Tibial artery (tissue), 4 donors: Measurements from ENCODE around the gene ACTN4.
"Not testable (repeated sequence)": the region's sequence is repeated elsewhere in the genome, so short reads cannot be mapped to it uniquely, and the experiment has no call there.

Source experiments
- DNase-seq, 2 donors: peaks; one replicate each; pipeline ENCODE4 v3.0.0-alpha.2; 2019
- H3K27ac ChIP-seq, 2 donors: fragments of 200-600 bp; sonication (generic) in 1 of 2; 1 replicate in 1 of 2; 2 replicates in 1 of 2; pipeline ENCODE4 v1.5.1; 2018 to 2019; ENCODE audit warnings: mild to moderate bottlenecking in 1 of 2
- H3K27me3 ChIP-seq, 2 donors: fragments of 200-600 bp; sonication (generic) in 1 of 2; one replicate each; pipeline versions ENCODE4 v1.5.1 to v1.6.0; 2016 to 2019
- H3K36me3 ChIP-seq, 3 donors: fragments of 200-600 bp; sonication (generic) in 2 of 3; one replicate each; pipeline ENCODE4 v1.5.1; 2016 to 2019; ENCODE audit warnings: mild to moderate bottlenecking in 2 of 3
- H3K4me1 ChIP-seq, 4 donors: fragments of 200-600 bp; sonication (generic) in 2 of 4; 1 replicate in 3 of 4; 2 replicates in 1 of 4; pipeline ENCODE4 v1.5.1; 2016 to 2019
- H3K4me3 ChIP-seq, 2 donors: fragments of 200-600 bp; sonication (generic) in 1 of 2; 1 replicate in 1 of 2; 2 replicates in 1 of 2; pipeline ENCODE4 v1.5.1; 2018 to 2019; ENCODE audit warnings: mild to moderate bottlenecking in 2 of 2
- H3K9me3 ChIP-seq, 3 donors: fragments of 200-600 bp; sonication (generic) in 1 of 3; one replicate each; pipeline ENCODE4 v1.5.1; 2016 to 2019
- intact Hi-C: fragments of 100-400 bp; cut with DNase I; formaldehyde crosslinking; loops from one replicate; pipeline ENCODE4 v1.15.0; 2023; ENCODE audit warnings: low total_unique reads
- TF ChIP-seq, protein P1 (sequence below), 2 experiments: fragments of 200-600 bp in 1 of 2; fragments of 450-650 bp in 1 of 2; IDR thresholded peaks; one replicate each; pipeline ENCODE4 v1.5.1; 2017 to 2019; ENCODE audit warnings: antibody characterized with exemption in 2 of 2, mild to moderate bottlenecking in 1 of 2, moderate library complexity in 1 of 2

The ACTN4 gene

GRCh38 chr19:38647368-38647965 is at the start of gene ACTN4:
Gene ACTN4 (plus strand): TSS chr19:38647649. CDS start chr19:38647746, 97 bp downstream.
- Histone ChIP-seq H3K36me3 (no peaks in the 10 kb centered on the region), H3K27ac (peak within 1 kb of the TSS; percentile 94 to 97), H3K4me3 (peak within 1 kb of the TSS; percentile 83 to 97), H3K4me1 (peaks cover 0 to 27% (median 24%) of the 10 kb centered on the region in 4 donors), H3K9me3 (no peaks in the 10 kb centered on the region), H3K27me3 (no peaks in the 10 kb centered on the region)
- TF ChIP-seq, protein P1, sequence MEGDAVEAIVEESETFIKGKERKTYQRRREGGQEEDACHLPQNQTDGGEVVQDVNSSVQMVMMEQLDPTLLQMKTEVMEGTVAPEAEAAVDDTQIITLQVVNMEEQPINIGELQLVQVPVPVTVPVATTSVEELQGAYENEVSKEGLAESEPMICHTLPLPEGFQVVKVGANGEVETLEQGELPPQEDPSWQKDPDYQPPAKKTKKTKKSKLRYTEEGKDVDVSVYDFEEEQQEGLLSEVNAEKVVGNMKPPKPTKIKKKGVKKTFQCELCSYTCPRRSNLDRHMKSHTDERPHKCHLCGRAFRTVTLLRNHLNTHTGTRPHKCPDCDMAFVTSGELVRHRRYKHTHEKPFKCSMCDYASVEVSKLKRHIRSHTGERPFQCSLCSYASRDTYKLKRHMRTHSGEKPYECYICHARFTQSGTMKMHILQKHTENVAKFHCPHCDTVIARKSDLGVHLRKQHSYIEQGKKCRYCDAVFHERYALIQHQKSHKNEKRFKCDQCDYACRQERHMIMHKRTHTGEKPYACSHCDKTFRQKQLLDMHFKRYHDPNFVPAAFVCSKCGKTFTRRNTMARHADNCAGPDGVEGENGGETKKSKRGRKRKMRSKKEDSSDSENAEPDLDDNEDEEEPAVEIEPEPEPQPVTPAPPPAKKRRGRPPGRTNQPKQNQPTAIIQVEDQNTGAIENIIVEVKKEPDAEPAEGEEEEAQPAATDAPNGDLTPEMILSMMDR (IDR thresholded peaks at IDR 0.05), result no peak
- intact Hi-C loops, result loop anchor here (5.0 kb wide), 1 partner anchor 80 kb away; no protein-coding TSS in a partner anchor
- peak; percentile 98 to 100 for DNase-seq

GRCh38 chr19:38599722-38600121 is 47.7 kb upstream of the ACTN4 start:
- Histone ChIP-seq H3K9me3 (no peaks in the 10 kb centered on the region), H3K36me3 (no peaks in the 10 kb centered on the region), H3K27me3 (peaks cover 0 to 14% of the 10 kb centered on the region in 2 donors), H3K4me3 (no peak overlapping the region), H3K4me1 (peaks cover 0 to 10% (median 3%) of the 10 kb centered on the region in 4 donors), H3K27ac (no peak overlapping the region)
- TF ChIP-seq, protein P1 (IDR thresholded peaks at IDR 0.05), result no peak
- intact Hi-C loops, result no loop called here
- no peak for DNase-seq

- H3K9me3 ChIP-seq, intact Hi-C loops, H3K27me3 ChIP-seq, H3K4me1 ChIP-seq, H3K36me3 ChIP-seq, DNase-seq, H3K27ac ChIP-seq, H3K4me3 ChIP-seq: not testable (repeated sequence)
Measured at GRCh38 chr19:38602856-38603255, 44.6 kb upstream of the ACTN4 start.

DNA sequence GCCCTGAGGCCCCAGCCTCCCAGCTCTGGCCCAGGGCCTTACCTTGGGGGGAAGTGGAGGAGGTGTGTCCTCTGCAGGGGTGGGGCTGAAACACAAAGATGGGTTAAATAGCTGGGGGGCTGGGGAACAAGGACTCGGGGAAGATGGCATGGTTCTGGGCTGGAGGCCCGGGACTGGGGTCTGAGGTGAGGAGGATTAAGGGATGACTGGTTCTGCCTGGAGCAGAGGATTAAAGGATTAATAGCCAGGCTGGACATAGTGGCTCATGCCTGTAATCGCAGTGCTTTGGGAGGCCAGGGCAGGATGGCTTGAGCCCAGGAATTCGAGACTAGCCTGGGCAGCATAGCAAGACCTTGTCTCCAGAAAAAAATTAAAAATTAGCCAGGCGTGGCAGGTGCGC is 41.3 kb upstream of the ACTN4 start:
- no peak overlapping the region for H3K27ac ChIP-seq
- no peak for DNase-seq
- no peak overlapping the region for H3K4me3 ChIP-seq
- no peaks in the 10 kb centered on the region for H3K4me1 ChIP-seq
- H3K27me3 ChIP-seq, result peaks cover 0 to 7% of the 10 kb centered on the region in 2 donors
- H3K36me3 ChIP-seq, result no peaks in the 10 kb centered on the region
- TF ChIP-seq, protein P1 (IDR thresholded peaks at IDR 0.05), result no peak
- H3K9me3 ChIP-seq, result no peaks in the 10 kb centered on the region
- intact Hi-C loops, result no loop called here

DNA sequence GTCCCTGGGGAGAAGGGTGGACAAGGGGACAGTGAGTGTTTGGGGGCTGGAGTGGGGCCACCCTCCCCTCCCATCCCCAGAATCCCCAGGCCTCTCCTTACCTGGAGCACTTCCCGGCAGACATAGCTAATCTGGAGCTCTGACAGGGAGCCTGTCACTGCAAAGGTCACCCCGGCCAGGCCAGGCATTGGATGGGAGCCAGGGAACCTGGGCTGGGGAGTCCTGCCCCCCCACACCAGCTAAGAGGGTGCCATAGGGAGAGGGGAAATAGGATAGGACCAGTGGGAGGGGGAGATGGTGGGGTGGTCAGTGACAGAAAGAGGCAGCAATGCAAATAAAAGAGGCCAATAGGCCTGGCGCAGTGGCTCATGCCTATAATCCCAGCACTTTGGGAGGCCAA is 33.2 kb upstream of the ACTN4 start:
- TF ChIP-seq, protein P1 (IDR thresholded peaks at IDR 0.05), result no peak
- no peaks in the 10 kb centered on the region for H3K27me3 ChIP-seq
- intact Hi-C loops, result loop anchor here (10.0 kb wide), 1 partner anchor 291 kb away; no protein-coding TSS in a partner anchor
- H3K27ac ChIP-seq, result no peak overlapping the region
- no peaks in the 10 kb centered on the region for H3K36me3 ChIP-seq
- DNase-seq, result no peak
- H3K4me1 ChIP-seq, result peaks cover 0 to 12% (median 9%) of the 10 kb centered on the region in 4 donors
- H3K9me3 ChIP-seq, result no peaks in the 10 kb centered on the region
- H3K4me3 ChIP-seq, result no peak overlapping the region

DNA sequence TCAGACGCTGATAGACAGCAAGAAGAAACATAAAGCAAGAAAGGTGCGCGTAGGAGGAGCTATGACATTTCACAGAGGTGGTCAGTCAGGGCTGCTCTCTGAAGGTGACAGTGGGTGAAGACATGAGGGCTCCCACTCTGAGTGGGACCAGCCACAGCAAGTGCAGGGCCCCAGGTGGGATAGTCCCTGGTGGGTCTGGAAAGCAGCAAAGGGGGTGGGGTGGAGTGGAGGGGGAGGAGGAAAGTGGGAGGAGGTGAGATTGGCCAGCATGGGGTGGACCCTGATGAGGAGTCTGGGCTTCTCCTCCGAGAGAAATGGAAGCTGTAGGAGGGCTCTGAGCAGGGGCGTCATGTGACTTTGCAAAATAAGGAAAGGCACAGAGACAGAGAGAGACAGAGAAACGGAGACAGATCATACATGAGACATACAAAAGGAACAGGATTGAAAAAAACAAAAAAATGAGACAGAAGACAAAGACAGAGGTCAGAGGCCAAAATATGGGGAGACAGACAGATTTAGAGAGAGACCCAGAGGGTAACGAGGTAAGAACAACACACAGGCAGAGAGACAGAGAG is 32.4 kb upstream of the ACTN4 start:
- Histone ChIP-seq H3K4me3 (no peak overlapping the region), H3K4me1 (peaks cover 0 to 20% (median 16%) of the 10 kb centered on the region in 4 donors), H3K9me3 (no peaks in the 10 kb centered on the region), H3K27ac (no peak overlapping the region), H3K27me3 (no peaks in the 10 kb centered on the region), H3K36me3 (peaks cover 0 to under 1% (median 0%) of the 10 kb centered on the region in 3 donors)
- TF ChIP-seq, protein P1 (IDR thresholded peaks at IDR 0.05), result no peak
- no peak for DNase-seq
- intact Hi-C loops, result loop anchor here (5.0 to 10.0 kb wide), 2 partner anchors 218 to 290 kb away; no protein-coding TSS in a partner anchor
